ENCODE data around the gene ROBO1.

GRCh38 chr3:79516795-79517194 lies 251.0 kb downstream of the ROBO1 start:
- TF ChIP-seq NR2F2 (IDR thresholded peaks at IDR 0.05; ENCODE audit: borderline replicate concordance, low read depth) (no peak), CHD2 (IDR thresholded peaks at IDR 0.05; ENCODE audit: low read depth, low read length) (no peak), ZSCAN21 (CRISPR knock-in tag; IDR thresholded peaks at IDR 0.05; ENCODE audit: borderline replicate concordance) (no peak), SIN3A (IDR thresholded peaks at IDR 0.05; ENCODE audit: borderline replicate concordance, low read depth, low read length) (no peak), ZBTB33 (CRISPR knock-in tag; IDR thresholded peaks at IDR 0.05) (no peak), ZNF598 (CRISPR knock-in tag; IDR thresholded peaks at IDR 0.05; ENCODE audit: borderline replicate concordance) (no peak), RBM39 (IDR thresholded peaks at IDR 0.05; ENCODE audit: low read depth, low read length, poor library complexity, severe bottlenecking) (no peak), ZNF609 (CRISPR knock-in tag; IDR thresholded peaks at IDR 0.05; ENCODE audit: borderline replicate concordance) (no peak), CEBPB (IDR thresholded peaks at IDR 0.05; ENCODE audit: borderline replicate concordance, low read depth, low read length) (no peak), NFE2L2 (IDR thresholded peaks at IDR 0.05; ENCODE audit: low read length) (no peak), ZNF674 (CRISPR knock-in tag; IDR thresholded peaks at IDR 0.05; ENCODE audit: low read depth) (no peak), REST (IDR thresholded peaks at IDR 0.05; ENCODE audit: borderline replicate concordance in 1 of 2, low read depth in 1 of 2, low read length in 2 of 2) (no peak), ZNF331 (CRISPR knock-in tag; IDR thresholded peaks at IDR 0.05) (no peak), GABPA (IDR thresholded peaks at IDR 0.05; ENCODE audit: low read depth, low read length) (no peak), GABPA (CRISPR knock-in tag; IDR thresholded peaks at IDR 0.05; ENCODE audit: low read depth) (no peak)
